ENCODE results near the gene GRIA1.

GRCh38 chr5:153623124-153623523 lies 132.7 kb downstream of the GRIA1 start:
- TF ChIP-seq CTCF (IDR thresholded peaks at IDR 0.05) (no peak), POLR2A (IDR thresholded peaks at IDR 0.05) (no peak)
